GM12875 (cell line): ENCODE data around the gene ZNF618.

Experiments
- H3K4me3 ChIP-seq: one replicate; pipeline ENCODE4 v1.5.1; 2011; ENCODE audit warnings: low read depth, low read length, control low read depth
- TF ChIP-seq, protein P1 (sequence below): IDR thresholded peaks from 2 replicates; pipeline ENCODE4 v1.5.1; 2011; ENCODE audit warnings: low read depth, mild to moderate bottlenecking, control low read depth, inconsistent platforms, low read length, moderate library complexity, borderline replicate concordance; ENCODE audit not compliant: insufficient read depth

Gene ZNF618

GRCh38 chr9:114055894-114056293 lies 179.8 kb downstream of the ZNF618 start:
- no peak overlapping the region for H3K4me3 ChIP-seq
- TF ChIP-seq, protein P1, sequence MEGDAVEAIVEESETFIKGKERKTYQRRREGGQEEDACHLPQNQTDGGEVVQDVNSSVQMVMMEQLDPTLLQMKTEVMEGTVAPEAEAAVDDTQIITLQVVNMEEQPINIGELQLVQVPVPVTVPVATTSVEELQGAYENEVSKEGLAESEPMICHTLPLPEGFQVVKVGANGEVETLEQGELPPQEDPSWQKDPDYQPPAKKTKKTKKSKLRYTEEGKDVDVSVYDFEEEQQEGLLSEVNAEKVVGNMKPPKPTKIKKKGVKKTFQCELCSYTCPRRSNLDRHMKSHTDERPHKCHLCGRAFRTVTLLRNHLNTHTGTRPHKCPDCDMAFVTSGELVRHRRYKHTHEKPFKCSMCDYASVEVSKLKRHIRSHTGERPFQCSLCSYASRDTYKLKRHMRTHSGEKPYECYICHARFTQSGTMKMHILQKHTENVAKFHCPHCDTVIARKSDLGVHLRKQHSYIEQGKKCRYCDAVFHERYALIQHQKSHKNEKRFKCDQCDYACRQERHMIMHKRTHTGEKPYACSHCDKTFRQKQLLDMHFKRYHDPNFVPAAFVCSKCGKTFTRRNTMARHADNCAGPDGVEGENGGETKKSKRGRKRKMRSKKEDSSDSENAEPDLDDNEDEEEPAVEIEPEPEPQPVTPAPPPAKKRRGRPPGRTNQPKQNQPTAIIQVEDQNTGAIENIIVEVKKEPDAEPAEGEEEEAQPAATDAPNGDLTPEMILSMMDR: no peak

- TF ChIP-seq, protein P1: no peak
- H3K4me3 ChIP-seq: no peak overlapping the region
Observed at GRCh38 chr9:114056527-114056926, 180.4 kb downstream of the ZNF618 start.

DNA sequence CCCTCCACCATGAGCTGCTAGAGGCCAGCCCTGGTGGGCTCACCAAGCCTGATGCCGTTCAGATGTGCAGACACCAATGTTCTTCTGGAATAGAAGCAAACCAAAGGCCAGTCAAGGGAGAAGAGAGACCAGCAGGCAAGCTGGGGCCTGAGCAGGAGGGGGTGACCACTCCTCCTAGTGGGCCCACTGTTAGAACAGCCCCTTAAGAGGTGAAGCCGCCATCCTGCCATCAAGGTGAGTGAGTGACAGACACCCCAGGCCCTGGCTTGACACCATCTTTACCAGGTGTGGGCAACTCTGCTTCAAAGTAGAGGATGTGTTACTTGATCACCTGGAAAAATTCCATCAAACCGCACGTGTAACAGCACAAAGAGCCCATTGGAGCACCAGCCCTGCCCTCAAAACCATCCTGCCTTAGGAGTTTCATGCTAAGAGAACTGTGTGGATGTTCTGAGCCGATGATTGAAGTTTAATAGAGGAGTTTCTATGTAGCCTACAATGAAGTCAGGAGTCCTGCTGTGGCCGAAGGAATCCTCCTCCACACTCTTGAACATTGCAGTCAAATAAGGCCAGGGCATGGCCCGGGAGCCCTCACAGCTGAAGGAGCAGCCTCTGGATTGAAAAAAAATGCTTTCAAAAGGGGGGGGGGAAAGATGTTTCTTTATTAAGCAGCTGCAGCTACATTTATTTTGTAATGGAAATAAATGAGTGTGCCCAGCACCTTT lies 181.2 kb downstream of the ZNF618 start:
- TF ChIP-seq, protein P1: no peak
- H3K4me3 ChIP-seq: no peak overlapping the region

- TF ChIP-seq, protein P1: no peak
Observed at GRCh38 chr9:114058688-114059046, 182.6 kb downstream of the ZNF618 start.

DNA sequence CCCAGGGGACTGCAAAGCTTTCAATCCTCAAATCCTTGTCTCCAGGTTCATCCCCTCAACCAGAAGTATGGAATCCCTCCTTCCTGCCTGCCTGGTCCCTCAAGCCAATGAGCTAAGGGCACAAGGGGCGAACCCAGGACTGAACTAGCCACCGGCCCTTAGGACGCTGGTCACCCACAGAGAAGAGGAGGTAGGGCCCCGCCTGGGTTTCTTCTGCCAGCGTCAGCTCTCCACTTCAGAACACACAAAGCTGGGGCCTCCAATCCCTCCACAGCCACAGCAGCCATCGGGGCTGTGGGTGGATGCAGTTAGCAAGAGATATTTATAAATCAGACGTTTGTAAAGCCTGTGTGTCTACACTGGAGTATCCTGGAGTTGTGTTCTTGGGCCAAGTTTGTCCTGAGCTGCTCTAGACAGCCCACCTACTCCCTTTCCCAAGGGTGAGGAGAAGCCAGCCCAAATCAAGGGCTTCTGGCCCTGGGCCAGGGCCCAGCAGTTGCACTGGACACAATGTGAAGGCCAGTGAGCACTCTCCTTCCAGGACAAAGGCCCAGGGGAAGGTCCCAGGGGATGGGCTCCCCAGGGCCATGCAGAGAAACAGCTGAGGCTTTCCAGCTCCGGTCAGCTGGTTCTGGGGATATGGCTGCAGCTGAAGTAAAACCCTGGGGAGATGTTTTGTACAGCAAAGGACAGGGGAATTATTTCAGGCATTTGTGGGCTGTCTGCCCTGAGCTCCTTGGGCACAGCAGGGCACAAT lies 183.1 kb downstream of the ZNF618 start:
- no peak overlapping the region for H3K4me3 ChIP-seq
- TF ChIP-seq, protein P1: no peak

More at GRCh38 chr9:114058688-114059046, 182.6 kb downstream of the ZNF618 start:
- H3K4me3 ChIP-seq: no peak overlapping the region

DNA sequence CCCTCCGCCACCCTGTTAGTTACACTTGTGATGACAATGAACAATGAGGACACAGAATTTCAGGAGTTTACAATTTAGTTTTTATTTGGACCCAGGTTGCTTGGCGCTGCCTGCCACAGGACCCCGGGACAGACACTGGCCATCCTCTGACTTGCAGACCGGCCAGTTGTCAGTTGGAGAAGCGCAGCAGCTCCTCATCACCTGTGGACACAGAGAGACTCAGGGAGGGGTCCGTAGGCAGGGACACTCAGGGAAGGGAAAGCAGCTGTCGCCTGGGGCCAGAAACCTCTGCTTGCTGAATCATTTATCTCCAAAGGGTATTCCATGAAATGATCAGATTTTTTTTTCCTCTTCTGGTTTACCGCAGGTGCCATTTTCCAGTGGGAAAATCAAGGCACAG lies 184.0 kb downstream of the ZNF618 start:
- H3K4me3 ChIP-seq: no peak overlapping the region
- TF ChIP-seq, protein P1: no peak

DNA sequence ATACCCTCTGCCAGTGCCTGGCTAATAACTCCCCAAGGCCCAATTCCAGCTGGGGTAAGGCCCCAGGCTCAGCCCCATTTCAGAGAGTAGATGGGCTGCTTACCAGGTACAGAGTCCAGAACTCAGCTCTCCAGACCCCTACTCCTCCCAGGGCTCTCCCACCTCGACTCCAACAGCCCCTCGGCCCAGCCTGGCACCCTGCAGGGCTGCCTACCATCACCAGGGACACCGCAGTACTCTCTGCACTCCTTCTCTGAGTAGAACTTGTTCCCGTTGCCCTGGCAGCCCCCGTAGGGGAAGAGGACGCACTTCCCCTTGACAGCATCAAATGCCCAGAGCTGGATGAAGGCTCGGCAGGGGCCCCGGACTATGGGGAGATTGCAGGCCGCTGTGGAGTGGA lies 184.6 kb downstream of the ZNF618 start:
- H3K4me3 ChIP-seq: no peak overlapping the region
- TF ChIP-seq, protein P1: no peak
